ENCODE results near the gene SEMA3D.

GRCh38 chr7:84975586-84976185, 211.2 kb downstream of the SEMA3D start:
- TF ChIP-seq POLR2A (IDR thresholded peaks at IDR 0.05; ENCODE audit: low read depth, low read length): no peak
- no peak for TF ChIP-seq TAF1 (IDR thresholded peaks at IDR 0.05; ENCODE audit: borderline replicate concordance, low read depth, low read length)
- TF ChIP-seq POLR2AphosphoS5 (IDR thresholded peaks at IDR 0.05; ENCODE audit: low read depth, low read length): no peak
